NCI-H748 (cell line): ENCODE results near the gene THNSL1.
"Not testable (repeated sequence)": the region's sequence is repeated elsewhere in the genome, so short reads cannot be mapped to it uniquely, and the experiment has no call there.

Experiments used
- DNase-seq: peaks from one replicate; lab custom pipeline; 2025; ENCODE audit not compliant: unreplicated experiment; lab: John Stamatoyannopoulos, UW

The THNSL1 gene

GRCh38 chr10:24998044-24998443 lies 18.4 kb upstream of the THNSL1 start:
- DNase-seq, result no peak

GRCh38 chr10:25011591-25011990 lies 4.8 kb upstream of the THNSL1 start:
- DNase-seq, result not testable (repeated sequence)

GRCh38 chr10:25014579-25014978 lies 1.8 kb upstream of the THNSL1 start:
- no peak for DNase-seq

- peak; percentile 94 for DNase-seq
These were observed 510 bp upstream of the THNSL1 start, which contains the start of gene ENKUR for GRCh38 chr10:25015828-25016375. TSS of gene ENKUR (minus strand) at chr10:25016158. CDS start at chr10:25015936, 222 bp downstream.

DNA sequence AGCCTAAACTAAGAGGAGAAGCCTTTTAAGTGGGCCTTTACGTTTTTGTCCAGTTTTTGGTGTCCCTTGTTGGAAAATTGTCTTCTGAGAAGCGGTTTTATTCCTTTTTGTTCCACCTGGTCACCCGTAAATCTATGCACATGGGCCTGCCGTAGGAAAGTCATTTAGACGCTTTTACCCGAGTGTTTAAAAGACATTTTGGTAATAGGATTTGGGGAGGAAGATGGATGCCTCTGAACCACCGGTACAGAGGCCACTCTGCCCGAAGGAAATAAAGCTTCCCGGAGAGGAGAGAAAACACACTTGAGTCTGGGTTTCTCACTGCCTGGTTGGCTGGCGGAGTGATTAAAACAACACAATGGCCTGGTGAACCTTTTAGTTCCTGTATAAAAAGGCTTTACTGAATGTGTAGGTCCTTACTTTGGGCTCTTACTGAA lies 760 bp downstream of the THNSL1 start:
- DNase-seq, result peak; percentile 62

- no peak for DNase-seq
These were observed 1.2 kb downstream of the THNSL1 start for GRCh38 chr10:25017661-25018060.

DNA sequence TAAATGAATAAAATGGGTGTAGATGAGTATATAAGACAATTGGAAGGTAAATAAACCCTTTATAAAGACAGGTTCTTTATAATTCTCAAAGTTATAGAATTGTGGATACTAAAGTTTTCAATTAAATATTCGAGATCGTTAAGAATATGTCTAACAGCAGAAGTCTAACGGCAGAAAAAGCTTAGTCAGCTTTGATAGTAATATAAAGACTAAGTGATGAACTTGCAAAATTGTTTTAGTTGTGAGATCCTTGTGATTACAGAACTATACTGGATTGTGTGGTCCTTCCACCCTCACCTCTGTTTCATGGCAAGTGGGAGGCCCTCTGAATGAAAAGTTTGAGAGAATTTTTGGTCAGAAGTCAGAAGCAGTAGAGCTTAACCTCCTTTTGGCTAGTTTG lies 2.3 kb downstream of the THNSL1 start:
- DNase-seq, result no peak

DNA sequence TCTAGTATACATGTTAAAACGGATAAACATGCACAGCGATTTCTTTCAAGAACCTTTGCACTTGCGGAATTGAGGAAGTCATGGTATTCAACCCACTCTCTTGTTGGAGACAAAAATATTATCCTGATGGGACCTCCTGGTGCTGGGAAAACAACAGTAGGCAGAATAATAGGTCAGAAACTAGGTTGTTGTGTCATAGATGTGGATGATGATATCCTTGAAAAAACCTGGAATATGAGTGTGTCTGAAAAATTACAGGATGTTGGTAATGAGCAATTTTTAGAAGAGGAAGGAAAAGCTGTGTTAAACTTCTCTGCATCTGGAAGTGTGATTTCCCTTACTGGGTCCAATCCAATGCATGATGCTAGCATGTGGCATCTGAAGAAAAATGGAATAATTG lies 6.9 kb downstream of the THNSL1 start:
- DNase-seq, result no peak

DNA sequence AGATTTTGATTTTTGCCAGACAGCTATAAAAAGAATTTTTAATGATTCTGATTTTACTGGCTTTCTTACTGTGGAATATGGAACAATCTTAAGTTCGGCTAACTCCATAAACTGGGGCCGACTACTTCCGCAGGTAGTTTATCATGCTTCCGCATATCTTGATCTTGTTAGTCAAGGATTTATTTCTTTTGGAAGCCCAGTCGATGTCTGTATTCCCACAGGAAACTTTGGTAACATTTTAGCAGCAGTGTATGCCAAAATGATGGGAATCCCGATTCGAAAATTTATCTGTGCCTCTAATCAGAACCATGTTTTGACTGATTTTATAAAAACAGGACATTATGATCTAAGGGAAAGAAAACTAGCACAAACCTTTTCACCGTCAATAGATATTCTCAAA lies 8.1 kb downstream of the THNSL1 start:
- DNase-seq, result no peak

- DNase-seq, result no peak
These were observed 10.1 kb downstream of the THNSL1 start for GRCh38 chr10:25026463-25026862.

GRCh38 chr10:25028711-25029110 lies 12.3 kb downstream of the THNSL1 start:
- no peak for DNase-seq

GRCh38 chr10:25029519-25029918 lies 13.1 kb downstream of the THNSL1 start:
- no peak for DNase-seq

- DNase-seq, result no peak
These were observed 20.0 kb downstream of the THNSL1 start for GRCh38 chr10:25036381-25036780.

DNA sequence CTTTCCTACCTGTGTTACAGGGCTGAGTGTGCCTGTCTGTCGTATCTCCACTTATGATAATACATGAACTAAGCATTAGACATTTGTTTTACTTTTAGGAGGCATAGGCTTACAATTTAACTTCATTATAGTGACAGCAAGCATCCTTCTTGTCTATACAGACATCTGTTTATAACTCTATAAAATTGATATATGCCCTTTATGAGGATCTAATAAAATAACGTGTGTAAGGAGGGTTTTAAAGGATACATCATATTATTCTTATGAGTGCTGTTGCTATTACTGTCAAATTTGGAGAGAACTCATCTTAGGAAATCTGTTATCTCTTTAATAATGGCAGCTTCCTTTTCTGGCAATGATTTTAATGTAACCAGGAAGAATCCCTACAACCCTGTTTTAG lies 21.9 kb downstream of the THNSL1 start:
- DNase-seq, result no peak

- DNase-seq, result no peak
These were observed 23.1 kb downstream of the THNSL1 start for GRCh38 chr10:25039531-25039930.

- DNase-seq, result no peak
These were observed 30.2 kb downstream of the THNSL1 start for GRCh38 chr10:25046641-25047040.

GRCh38 chr10:25047088-25047487 lies 30.7 kb downstream of the THNSL1 start:
- DNase-seq, result no peak

- DNase-seq, result no peak
These were observed 31.3 kb downstream of the THNSL1 start for GRCh38 chr10:25047591-25048301.

GRCh38 chr10:25048450-25048849 lies 32.0 kb downstream of the THNSL1 start:
- no peak for DNase-seq

- DNase-seq, result no peak
These were observed 33.6 kb downstream of the THNSL1 start for GRCh38 chr10:25049966-25050365.

DNA sequence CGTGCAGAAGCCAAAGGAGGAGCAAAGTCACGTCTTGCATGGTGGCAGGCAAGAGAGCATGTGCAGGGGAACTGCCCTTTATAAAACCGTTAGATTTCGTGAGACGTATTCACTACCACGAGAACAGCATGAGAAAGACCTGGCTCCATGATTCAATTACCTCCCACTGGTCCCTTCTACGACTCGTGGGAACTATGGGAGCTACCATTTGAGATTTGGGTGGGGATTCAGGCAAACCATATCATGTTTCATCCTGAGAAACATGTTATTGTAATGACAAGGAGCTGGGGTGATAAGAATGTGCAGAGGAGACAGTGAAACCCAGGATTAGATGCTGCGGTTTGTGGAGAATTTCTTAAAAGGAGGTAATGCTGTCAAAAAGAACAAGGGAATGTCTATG lies 34.0 kb downstream of the THNSL1 start:
- no peak for DNase-seq

DNA sequence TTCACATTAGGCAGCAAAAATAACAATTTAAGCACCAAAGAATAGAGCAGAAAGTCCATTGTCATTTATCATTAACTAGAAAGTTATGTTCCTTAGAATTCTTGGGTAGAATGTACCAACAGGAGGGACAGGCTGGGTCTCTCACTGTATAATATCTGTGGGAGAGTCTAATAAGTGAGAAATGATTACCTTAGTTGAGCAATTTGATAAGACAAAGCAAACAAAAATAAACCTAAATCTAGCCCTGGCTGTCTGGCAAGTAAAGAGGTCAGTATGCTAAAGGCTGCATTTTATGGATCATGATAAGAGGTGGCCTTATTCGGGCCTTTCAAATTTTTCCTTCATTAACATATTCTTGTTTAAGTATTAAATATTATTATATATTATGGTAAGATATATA lies 35.6 kb downstream of the THNSL1 start:
- no peak for DNase-seq

DNA sequence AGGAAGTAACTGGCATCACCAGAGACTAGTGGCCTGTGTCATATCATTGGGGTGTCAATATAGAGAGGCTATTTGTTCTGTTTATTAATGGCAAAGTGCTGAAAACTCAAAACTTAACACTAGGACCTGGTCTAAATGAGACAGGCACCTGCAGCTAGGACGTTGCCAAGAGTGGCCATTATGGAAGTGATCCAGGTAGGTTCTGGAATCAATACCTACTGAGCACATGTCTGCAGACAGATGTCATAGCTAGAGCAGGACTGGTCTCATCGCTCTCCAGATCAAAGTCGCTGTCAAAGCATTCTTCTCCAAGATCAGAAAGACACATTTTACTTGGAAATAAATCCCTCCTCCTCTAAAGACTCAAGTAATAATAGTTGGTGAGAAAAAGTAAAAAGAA lies 40.3 kb downstream of the THNSL1 start:
- no peak for DNase-seq
